ENCODE measurements around the gene ZNF646. TPM values are rescaled to one million over a fixed set of nuclear protein-coding genes. Genes with fewer than 3 reads are reported as not detected.

ZNF646 gene
- total and polyA plus RNA-seq, 2 of the 13 experiments (the other 11 are each of a cell fraction or from before 2014, with no cell fraction given): 3.4 to 10.9 TPM

DNA sequence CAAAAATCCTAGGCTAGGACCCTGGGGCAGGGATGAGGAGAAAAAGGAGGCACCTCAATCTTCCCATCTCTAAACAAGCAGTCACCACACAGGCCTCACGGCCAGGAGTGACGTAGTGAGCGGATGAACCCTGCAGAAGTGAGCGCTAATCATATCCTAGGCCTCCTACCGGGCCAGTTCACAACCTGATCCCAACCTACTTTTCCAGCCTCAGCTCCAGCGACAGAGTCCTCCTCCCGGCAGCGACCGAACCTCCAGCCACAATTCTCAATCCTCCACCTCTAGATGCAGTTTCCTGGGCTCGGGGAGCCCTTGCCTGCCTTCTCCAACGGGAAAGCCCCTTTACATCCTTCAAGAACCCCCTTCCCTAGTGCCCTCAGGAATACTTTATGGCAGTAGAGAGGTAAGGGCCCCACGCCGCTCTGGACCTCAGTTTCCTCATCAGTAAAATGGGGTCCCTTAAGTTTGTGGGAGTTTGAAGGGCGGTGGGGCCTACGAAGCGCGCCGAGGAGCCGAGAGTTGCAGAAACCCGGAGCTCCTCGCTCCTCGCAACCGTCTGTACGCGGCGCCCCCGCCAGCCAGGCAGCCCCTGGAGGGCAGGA, 1.6 kb upstream of the ZNF646 start (continued):
- TF ChIP-seq CCDC6 (CRISPR knock-in tag; IDR thresholded peaks at IDR 0.05) (no peak), ZNF616 (CRISPR knock-in tag; IDR thresholded peaks at IDR 0.05; ENCODE audit: low read depth) (no peak), CC2D1A (CRISPR knock-in tag; IDR thresholded peaks at IDR 0.05) (no peak), ZNF672 (CRISPR knock-in tag; IDR thresholded peaks at IDR 0.05) (no peak), ZKSCAN1 (IDR thresholded peaks at IDR 0.05; ENCODE audit: low read length) (no peak), ERF (CRISPR knock-in tag; IDR thresholded peaks at IDR 0.05) (no peak), ETV6 (CRISPR knock-in tag; conservative IDR thresholded peaks at IDR 0.05) (no peak), SRSF1 (optimal IDR thresholded peaks at IDR 0.05; ENCODE audit: low read depth, low read length) (no peak), ZNF83 (CRISPR knock-in tag; IDR thresholded peaks at IDR 0.05; ENCODE audit: borderline replicate concordance) (no peak), ZNF44 (CRISPR knock-in tag; IDR thresholded peaks at IDR 0.05) (no peak), ZNF33B (CRISPR knock-in tag; IDR thresholded peaks at IDR 0.05) (peak; percentile 17; the same call in 1 of the 2 replicates), NFKBIZ (CRISPR knock-in tag; IDR thresholded peaks at IDR 0.05) (no peak), ZNF234 (CRISPR knock-in tag; conservative IDR thresholded peaks at IDR 0.05) (no peak), NCOA1 (CRISPR knock-in tag; IDR thresholded peaks at IDR 0.05) (0 out of 2 replicates have a peak, but pooled peaks have one; percentile 6), CEBPG (CRISPR knock-in tag; IDR thresholded peaks at IDR 0.05) (no peak), ZSCAN29 (CRISPR knock-in tag; conservative IDR thresholded peaks at IDR 0.05) (no peak; the same call in 1 of the 2 replicates)
- TF ChIP-seq, protein P1, sequence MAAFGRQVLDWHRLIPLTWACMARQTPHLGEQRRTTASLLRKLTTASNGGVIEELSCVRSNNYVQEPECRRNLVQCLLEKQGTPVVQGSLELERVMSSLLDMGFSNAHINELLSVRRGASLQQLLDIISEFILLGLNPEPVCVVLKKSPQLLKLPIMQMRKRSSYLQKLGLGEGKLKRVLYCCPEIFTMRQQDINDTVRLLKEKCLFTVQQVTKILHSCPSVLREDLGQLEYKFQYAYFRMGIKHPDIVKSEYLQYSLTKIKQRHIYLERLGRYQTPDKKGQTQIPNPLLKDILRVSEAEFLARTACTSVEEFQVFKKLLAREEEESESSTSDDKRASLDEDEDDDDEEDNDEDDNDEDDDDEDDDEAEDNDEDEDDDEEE (CRISPR knock-in tag; IDR thresholded peaks at IDR 0.05): peak; percentile 36; the same call in 1 of the 2 replicates
- TF ChIP-seq, protein P2, sequence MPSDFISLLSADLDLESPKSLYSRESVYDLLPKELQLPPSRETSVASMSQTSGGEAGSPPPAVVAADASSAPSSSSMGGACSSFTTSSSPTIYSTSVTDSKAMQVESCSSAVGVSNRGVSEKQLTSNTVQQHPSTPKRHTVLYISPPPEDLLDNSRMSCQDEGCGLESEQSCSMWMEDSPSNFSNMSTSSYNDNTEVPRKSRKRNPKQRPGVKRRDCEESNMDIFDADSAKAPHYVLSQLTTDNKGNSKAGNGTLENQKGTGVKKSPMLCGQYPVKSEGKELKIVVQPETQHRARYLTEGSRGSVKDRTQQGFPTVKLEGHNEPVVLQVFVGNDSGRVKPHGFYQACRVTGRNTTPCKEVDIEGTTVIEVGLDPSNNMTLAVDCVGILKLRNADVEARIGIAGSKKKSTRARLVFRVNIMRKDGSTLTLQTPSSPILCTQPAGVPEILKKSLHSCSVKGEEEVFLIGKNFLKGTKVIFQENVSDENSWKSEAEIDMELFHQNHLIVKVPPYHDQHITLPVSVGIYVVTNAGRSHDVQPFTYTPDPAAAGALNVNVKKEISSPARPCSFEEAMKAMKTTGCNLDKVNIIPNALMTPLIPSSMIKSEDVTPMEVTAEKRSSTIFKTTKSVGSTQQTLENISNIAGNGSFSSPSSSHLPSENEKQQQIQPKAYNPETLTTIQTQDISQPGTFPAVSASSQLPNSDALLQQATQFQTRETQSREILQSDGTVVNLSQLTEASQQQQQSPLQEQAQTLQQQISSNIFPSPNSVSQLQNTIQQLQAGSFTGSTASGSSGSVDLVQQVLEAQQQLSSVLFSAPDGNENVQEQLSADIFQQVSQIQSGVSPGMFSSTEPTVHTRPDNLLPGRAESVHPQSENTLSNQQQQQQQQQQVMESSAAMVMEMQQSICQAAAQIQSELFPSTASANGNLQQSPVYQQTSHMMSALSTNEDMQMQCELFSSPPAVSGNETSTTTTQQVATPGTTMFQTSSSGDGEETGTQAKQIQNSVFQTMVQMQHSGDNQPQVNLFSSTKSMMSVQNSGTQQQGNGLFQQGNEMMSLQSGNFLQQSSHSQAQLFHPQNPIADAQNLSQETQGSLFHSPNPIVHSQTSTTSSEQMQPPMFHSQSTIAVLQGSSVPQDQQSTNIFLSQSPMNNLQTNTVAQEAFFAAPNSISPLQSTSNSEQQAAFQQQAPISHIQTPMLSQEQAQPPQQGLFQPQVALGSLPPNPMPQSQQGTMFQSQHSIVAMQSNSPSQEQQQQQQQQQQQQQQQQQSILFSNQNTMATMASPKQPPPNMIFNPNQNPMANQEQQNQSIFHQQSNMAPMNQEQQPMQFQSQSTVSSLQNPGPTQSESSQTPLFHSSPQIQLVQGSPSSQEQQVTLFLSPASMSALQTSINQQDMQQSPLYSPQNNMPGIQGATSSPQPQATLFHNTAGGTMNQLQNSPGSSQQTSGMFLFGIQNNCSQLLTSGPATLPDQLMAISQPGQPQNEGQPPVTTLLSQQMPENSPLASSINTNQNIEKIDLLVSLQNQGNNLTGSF (CRISPR knock-in tag; IDR thresholded peaks at IDR 0.05): no peak
- TF ChIP-seq, protein P3, sequence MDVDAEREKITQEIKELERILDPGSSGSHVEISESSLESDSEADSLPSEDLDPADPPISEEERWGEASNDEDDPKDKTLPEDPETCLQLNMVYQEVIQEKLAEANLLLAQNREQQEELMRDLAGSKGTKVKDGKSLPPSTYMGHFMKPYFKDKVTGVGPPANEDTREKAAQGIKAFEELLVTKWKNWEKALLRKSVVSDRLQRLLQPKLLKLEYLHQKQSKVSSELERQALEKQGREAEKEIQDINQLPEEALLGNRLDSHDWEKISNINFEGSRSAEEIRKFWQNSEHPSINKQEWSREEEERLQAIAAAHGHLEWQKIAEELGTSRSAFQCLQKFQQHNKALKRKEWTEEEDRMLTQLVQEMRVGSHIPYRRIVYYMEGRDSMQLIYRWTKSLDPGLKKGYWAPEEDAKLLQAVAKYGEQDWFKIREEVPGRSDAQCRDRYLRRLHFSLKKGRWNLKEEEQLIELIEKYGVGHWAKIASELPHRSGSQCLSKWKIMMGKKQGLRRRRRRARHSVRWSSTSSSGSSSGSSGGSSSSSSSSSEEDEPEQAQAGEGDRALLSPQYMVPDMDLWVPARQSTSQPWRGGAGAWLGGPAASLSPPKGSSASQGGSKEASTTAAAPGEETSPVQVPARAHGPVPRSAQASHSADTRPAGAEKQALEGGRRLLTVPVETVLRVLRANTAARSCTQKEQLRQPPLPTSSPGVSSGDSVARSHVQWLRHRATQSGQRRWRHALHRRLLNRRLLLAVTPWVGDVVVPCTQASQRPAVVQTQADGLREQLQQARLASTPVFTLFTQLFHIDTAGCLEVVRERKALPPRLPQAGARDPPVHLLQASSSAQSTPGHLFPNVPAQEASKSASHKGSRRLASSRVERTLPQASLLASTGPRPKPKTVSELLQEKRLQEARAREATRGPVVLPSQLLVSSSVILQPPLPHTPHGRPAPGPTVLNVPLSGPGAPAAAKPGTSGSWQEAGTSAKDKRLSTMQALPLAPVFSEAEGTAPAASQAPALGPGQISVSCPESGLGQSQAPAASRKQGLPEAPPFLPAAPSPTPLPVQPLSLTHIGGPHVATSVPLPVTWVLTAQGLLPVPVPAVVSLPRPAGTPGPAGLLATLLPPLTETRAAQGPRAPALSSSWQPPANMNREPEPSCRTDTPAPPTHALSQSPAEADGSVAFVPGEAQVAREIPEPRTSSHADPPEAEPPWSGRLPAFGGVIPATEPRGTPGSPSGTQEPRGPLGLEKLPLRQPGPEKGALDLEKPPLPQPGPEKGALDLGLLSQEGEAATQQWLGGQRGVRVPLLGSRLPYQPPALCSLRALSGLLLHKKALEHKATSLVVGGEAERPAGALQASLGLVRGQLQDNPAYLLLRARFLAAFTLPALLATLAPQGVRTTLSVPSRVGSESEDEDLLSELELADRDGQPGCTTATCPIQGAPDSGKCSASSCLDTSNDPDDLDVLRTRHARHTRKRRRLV (CRISPR knock-in tag; IDR thresholded peaks at IDR 0.05): 0 out of 2 replicates have a peak, but pooled peaks have one; percentile 13
